HCT116 (cell line): Measurements from ENCODE around the gene CD200. TPM values are rescaled to one million over a fixed set of nuclear protein-coding genes. Genes with fewer than 3 reads are reported as not detected.

Experiments
- ATAC-seq: fragments of 200-7000 bp; cut with Tn5 transposase; 2 replicates; pipeline ENCODE4 v1.9.1; 2020; ENCODE audit warnings: mild to moderate bottlenecking, moderate library complexity
- BruUV-seq: library from RNA; stranded (reverse); fragments of 400-500 nt; replicated peaks from 2 replicates; lab custom pipeline; 2021; lab: Mats Ljungman, UMichigan
- CTCF ChIA-PET: fragments of 300-600 bp; sonication (Branson Sonifier 250); formaldehyde crosslinking; loops from one replicate; lab custom pipeline; 2021; ENCODE audit warnings: antibody characterized with exemption; lab: Charles Lee
- POLR2A ChIA-PET: fragments of 300-600, 350-600 bp; sonication (Branson Sonifier 250); formaldehyde crosslinking; loops from one replicate; lab custom pipeline; 2021; ENCODE audit warnings: antibody characterized with exemption; lab: Charles Lee
- RAD21 ChIA-PET, 2 experiments: fragments of 300-600 bp; sonication (Branson Sonifier 250); formaldehyde crosslinking; loops; one replicate each; lab custom pipeline; 2023; ENCODE audit warnings: low total read pairs in 2 of 2; ENCODE audit not compliant: uncharacterized antibody in 2 of 2, unreplicated experiment in 2 of 2, low non-redundant PET in 1 of 2; lab: Charles Lee
- DNase-seq: peaks from one replicate; pipeline ENCODE4 v3.0.0-alpha.2; 2010; ENCODE audit warnings: low read depth, low spot score
- H2AFZ ChIP-seq: fragments of 200-600 bp; shearing (Covaris generic), sonication (generic); 2 replicates; pipeline ENCODE4 v1.6.1; 2017; ENCODE audit warnings: low read depth, mixed run types, mixed read lengths, antibody characterized with exemption, low read length; ENCODE audit not compliant: poor library complexity, severe bottlenecking
- H3K27ac ChIP-seq: 2 replicates; pipeline ENCODE4 v1.5.1; 2012; ENCODE audit warnings: low read depth, low read length
- H3K27me3 ChIP-seq: fragments of 200-600 bp; sonication (generic); 2 replicates; pipeline ENCODE4 v1.6.1; 2016; ENCODE audit warnings: mixed run types, low read length, mixed read lengths; ENCODE audit not compliant: insufficient read depth
- H3K36me3 ChIP-seq, 2 experiments: fragments of 200-500 bp in 1 of 2; fragments of 200-600 bp in 1 of 2; sonication (Bioruptor generic) in 1 of 2; sonication (generic) in 1 of 2; 2 replicates each; pipeline versions ENCODE4 v1.5.1 to v1.6.1; 2014 to 2016; ENCODE audit warnings: low read length in 2 of 2, inconsistent platforms in 1 of 2, mixed read lengths in 1 of 2, mixed run types in 1 of 2; ENCODE audit not compliant: insufficient read depth in 2 of 2, control insufficient read depth in 1 of 2
- H3K4me1 ChIP-seq, 2 experiments: fragments of 200-600 bp in 1 of 2; sonication (generic) in 1 of 2; 2 replicates each; pipeline versions ENCODE4 v1.5.1 to v1.6.1; 2012 to 2017; ENCODE audit warnings: low read length in 2 of 2, inconsistent platforms in 1 of 2, mild to moderate bottlenecking in 1 of 2, mixed read lengths in 1 of 2, mixed run types in 1 of 2, moderate library complexity in 1 of 2; ENCODE audit not compliant: insufficient read depth in 2 of 2, control insufficient read depth in 1 of 2
- H3K4me2 ChIP-seq: fragments of 200-600 bp; sonication (generic); 2 replicates; pipeline ENCODE4 v1.6.1; 2017; ENCODE audit warnings: mixed run types, low read length, mixed read lengths
- H3K4me3 ChIP-seq, 2 experiments: fragments of 200-600 bp in 1 of 2; sonication (generic) in 1 of 2; replicated peaks in 1 of 2; 2 replicates each; pipeline ENCODE4 v1.5.1; 2011 to 2016; ENCODE audit warnings: low read length in 2 of 2, control low read depth in 1 of 2, low read depth in 1 of 2, mild to moderate bottlenecking in 1 of 2, mixed read lengths in 1 of 2, mixed run types in 1 of 2
- H3K79me2 ChIP-seq: fragments of 200-600 bp; sonication (generic); 2 replicates; pipeline ENCODE4 v1.6.1; 2017; ENCODE audit warnings: mild to moderate bottlenecking, mixed run types, low read length, moderate library complexity, mixed read lengths; ENCODE audit not compliant: insufficient read depth
- H3K9ac ChIP-seq: fragments of 200-600 bp; sonication (generic); 2 replicates; pipeline ENCODE4 v1.6.1; 2016; ENCODE audit warnings: low read length, mixed read lengths
- H3K9me2 ChIP-seq: fragments of 200-600 bp; sonication (generic), shearing (Covaris generic); 2 replicates; pipeline ENCODE4 v1.6.1; 2017; ENCODE audit warnings: mixed run types, mild to moderate bottlenecking, moderate library complexity; ENCODE audit not compliant: insufficient read depth
- H3K9me3 ChIP-seq, 2 experiments: fragments of 200-500 bp in 1 of 2; fragments of 200-600 bp in 1 of 2; sonication (Bioruptor generic) in 1 of 2; sonication (generic) in 1 of 2; 2 replicates each; pipeline ENCODE4 v1.6.1; 2014 to 2017; ENCODE audit warnings: low read length in 2 of 2, mixed read lengths in 2 of 2, inconsistent platforms in 1 of 2, low read depth in 1 of 2, mild to moderate bottlenecking in 1 of 2, mixed run types in 1 of 2, moderate library complexity in 1 of 2; ENCODE audit not compliant: control insufficient read depth in 1 of 2, insufficient read depth in 1 of 2
- H4K20me1 ChIP-seq: fragments of 200-600 bp; sonication (generic), shearing (Covaris generic); 2 replicates; pipeline ENCODE4 v1.6.1; 2017; ENCODE audit warnings: mixed run types, mild to moderate bottlenecking, moderate library complexity; ENCODE audit not compliant: insufficient read depth
- CBX3 ChIP-seq: IDR thresholded peaks from 2 replicates; pipeline ENCODE4 v1.6.1; 2012; ENCODE audit warnings: low read depth
- REST ChIP-seq: IDR thresholded peaks from 2 replicates; pipeline ENCODE4 v1.6.1; 2012; ENCODE audit warnings: low read depth
- SRF ChIP-seq: IDR thresholded peaks from 2 replicates; pipeline ENCODE4 v1.6.1; 2012; ENCODE audit warnings: low read depth
- YY1 ChIP-seq: IDR thresholded peaks from 2 replicates; pipeline ENCODE4 v1.6.1; 2011; ENCODE audit warnings: low read length, low read depth, moderate library complexity, mild to moderate bottlenecking; ENCODE audit not compliant: insufficient replicate concordance; ENCODE audit errors: extremely low read depth
- ZNF274 ChIP-seq: fragments of 200-500 bp; sonication (Bioruptor generic); IDR thresholded peaks from 2 replicates; pipeline ENCODE4 v1.6.1; 2014; ENCODE audit warnings: mild to moderate bottlenecking, low read depth, low read length, inconsistent platforms
- intact Hi-C: fragments of 100-400 bp; cut with micrococcal nuclease; formaldehyde crosslinking; loops from 2 replicates; pipeline ENCODE4 v1.10.0; 2022
- total RNA-seq: library from RNA; stranded (reverse); gene quantifications from one replicate; pipeline ENCODE4 v1.2.1, GENCODE V29; 2021; ENCODE audit not compliant: unreplicated experiment

The CD200 gene
- total RNA-seq, 1 experiment from 2014 or later = not detected

DNA sequence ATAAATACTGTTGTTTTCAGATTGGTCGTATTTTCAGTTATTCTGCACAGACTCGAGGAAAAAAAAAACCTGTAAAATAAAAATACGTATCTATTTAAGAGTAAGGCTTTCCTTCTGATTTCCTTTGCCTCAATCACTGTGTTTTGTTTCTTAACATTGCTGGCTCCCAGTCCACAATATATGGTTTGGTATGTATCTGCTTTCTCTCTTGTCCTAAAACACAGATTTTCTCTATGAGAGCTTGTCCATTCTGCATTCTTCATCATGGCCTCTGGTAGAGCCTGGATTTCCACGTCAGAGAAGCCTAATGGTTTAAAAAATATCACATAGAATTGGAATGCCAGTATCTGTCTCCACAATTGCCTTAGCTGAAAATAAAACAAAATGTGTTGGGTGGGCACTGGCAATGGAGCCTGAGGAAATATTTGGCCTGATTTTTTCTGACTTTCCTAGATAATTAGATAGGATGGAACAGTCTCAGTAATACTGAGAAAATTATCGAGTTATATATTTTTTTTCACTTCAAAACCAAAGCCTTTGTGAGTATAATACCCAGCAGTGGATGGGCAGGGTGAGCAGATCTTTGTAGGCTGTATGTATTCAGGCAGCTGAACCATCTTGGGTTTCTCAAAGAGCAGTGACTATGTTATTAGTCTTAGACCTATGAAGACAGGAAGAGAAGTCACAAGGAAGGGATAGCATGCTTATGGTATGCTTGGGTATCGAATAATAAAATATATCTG, 1.9 kb downstream of the CD200 start:
- H3K9me2 ChIP-seq = no peaks in the 10 kb centered on the region

More for the DNA sequence above, 1.9 kb downstream of the CD200 start:
- no TSS peak for BruUV-seq
- ChIA-PET CTCF (interaction anchor here (0.9 kb wide), 1 partner anchor 42 kb away, joined by 3 read pairs; no protein-coding TSS in a partner anchor), RAD21 (no interaction called here), POLR2A (no interaction called here)
- H3K27ac ChIP-seq = no peak overlapping the region
- intact Hi-C loops = no loop called here
- H3K4me2 ChIP-seq = no peak overlapping the region
- DNase-seq (no peak), ATAC-seq (no peak)
- no peaks in the 10 kb centered on the region for H3K4me1 ChIP-seq
- no peak overlapping the region for H3K9ac ChIP-seq
- H3K27me3 ChIP-seq = no peaks in the 10 kb centered on the region
- no peak for TF ChIP-seq SRF
- no peak for TF ChIP-seq ZNF274
- no peak for TF ChIP-seq CBX3
- no peak for TF ChIP-seq REST
- no peak for TF ChIP-seq YY1
- H3K4me3 ChIP-seq = no peak overlapping the region
- H3K36me3 ChIP-seq = no peaks in the 10 kb centered on the region
- no peak overlapping the region for H2AFZ ChIP-seq
- H3K9me3 ChIP-seq = no peaks in the 10 kb centered on the region
- H3K79me2 ChIP-seq = no peaks in the 10 kb centered on the region
- H4K20me1 ChIP-seq = no peaks in the 10 kb centered on the region
